K562 (cell line): Measurements from ENCODE around the gene SPAG17. TPM values are rescaled to one million over a fixed set of nuclear protein-coding genes. Genes with fewer than 3 reads are reported as not detected.

Experiments
- ATAC-seq: fragments of 200-7000 bp; cut with Tn5 transposase; 3 replicates; pipeline ENCODE4 v1.9.1; 2020; ENCODE audit warnings: moderate library complexity
- BruUV-seq: library from RNA; stranded (reverse); fragments of 400-500 nt; replicated peaks from 2 replicates; lab custom pipeline; 2021; lab: Mats Ljungman, UMichigan
- CTCF ChIA-PET: fragments of 300-600 bp; formaldehyde crosslinking; extraction: SDS; loops from one replicate; lab custom pipeline; 2021; ENCODE audit warnings: low intra/inter-chr PET ratio; lab: Yijun Ruan, JAX
- POLR2A ChIA-PET: fragments of 300-600, 350-650 bp; sonication (Branson Sonifier 250); formaldehyde crosslinking; extraction: SDS; loops from one replicate; lab custom pipeline; 2021; ENCODE audit warnings: antibody characterized with exemption, inconsistent platforms; lab: Yijun Ruan, JAX
- DNase-seq, 4 experiments: peaks; one replicate each; pipeline versions ENCODE4 v3.0.0 to v3.0.0-alpha.2; 2011 to 2018; ENCODE audit warnings: low spot score in 3 of 4, mixed read lengths in 3 of 4; ENCODE audit errors: extremely low read depth in 1 of 4
- FAIRE-seq: peaks from 2 replicates; lab custom pipeline; 2011; peaks lifted over from hg19 to GRCh38; lab: Jason Lieb, UNC
- H2AFZ ChIP-seq: 2 replicates; pipeline ENCODE4 v1.6.0; 2011; ENCODE audit warnings: low read depth, low read length, control low read depth, inconsistent platforms
- H3K27ac ChIP-seq: fragments of 200-600 bp; 3 replicates; pipeline ENCODE4 v1.8.0; 2011; ENCODE audit warnings: low read depth, mild to moderate bottlenecking, control low read depth, inconsistent platforms, low read length, moderate library complexity, mixed read lengths; ENCODE audit errors: extremely low read depth
- H3K27me3 ChIP-seq, 2 experiments: fragments of 300-600 bp in 1 of 2; 2 replicates in 1 of 2; 3 replicates in 1 of 2; pipeline versions ENCODE4 v1.6.0 to v1.8.0; 2011; ENCODE audit warnings: inconsistent platforms in 2 of 2, low read length in 2 of 2, mild to moderate bottlenecking in 1 of 2, mixed read lengths in 1 of 2, moderate library complexity in 1 of 2; ENCODE audit not compliant: control insufficient read depth in 2 of 2, insufficient read depth in 2 of 2
- H3K36me3 ChIP-seq: fragments of 300-600 bp; 3 replicates; pipeline ENCODE4 v1.8.0; 2011; ENCODE audit warnings: mild to moderate bottlenecking, low read length, inconsistent platforms; ENCODE audit not compliant: control insufficient read depth, insufficient read depth
- H3K4me1 ChIP-seq, 2 experiments: fragments of 200-600 bp in 1 of 2; replicated peaks in 1 of 2; 2 replicates in 1 of 2; 3 replicates in 1 of 2; pipeline versions ENCODE4 v1.5.1 to v1.8.0; 2011; ENCODE audit warnings: inconsistent platforms in 2 of 2, low read length in 2 of 2, mild to moderate bottlenecking in 1 of 2, mixed read lengths in 1 of 2, moderate library complexity in 1 of 2; ENCODE audit not compliant: control insufficient read depth in 2 of 2, insufficient read depth in 2 of 2
- H3K4me2 ChIP-seq: 2 replicates; pipeline ENCODE4 v1.6.1; 2011; ENCODE audit warnings: low read length, control low read depth, inconsistent platforms, mixed read lengths; ENCODE audit not compliant: insufficient read depth
- H3K4me3 ChIP-seq: fragments of 200-600 bp; sonication (generic), shearing (Covaris generic); 2 replicates; pipeline ENCODE4 v1.5.1; 2016; ENCODE audit warnings: control low read depth, inconsistent platforms
- H3K79me2 ChIP-seq: fragments of 200-600 bp; 3 replicates; pipeline ENCODE4 v1.8.0; 2011; ENCODE audit warnings: low read length, inconsistent platforms; ENCODE audit not compliant: control insufficient read depth, insufficient read depth
- H3K9ac ChIP-seq, 2 experiments: 2 replicates each; pipeline versions ENCODE4 v1.6.0 to v1.6.1; 2011; ENCODE audit warnings: low read depth in 2 of 2, low read length in 2 of 2, control low read depth in 1 of 2, inconsistent platforms in 1 of 2, mild to moderate bottlenecking in 1 of 2, mixed read lengths in 1 of 2; ENCODE audit not compliant: insufficient read depth in 1 of 2
- H3K9me1 ChIP-seq: one replicate; pipeline ENCODE4 v1.6.0; 2011; ENCODE audit warnings: inconsistent platforms, mild to moderate bottlenecking, low read length, moderate library complexity; ENCODE audit not compliant: control insufficient read depth, insufficient read depth
- H3K9me3 ChIP-seq: replicated peaks from 2 replicates; pipeline ENCODE4 v1.5.1; 2011; ENCODE audit warnings: low read depth, low read length, inconsistent platforms; ENCODE audit not compliant: control insufficient read depth, insufficient read depth
- H4K20me1 ChIP-seq: replicated peaks from 2 replicates; pipeline ENCODE4 v1.6.1; 2011; ENCODE audit warnings: low read length, inconsistent platforms, mixed read lengths; ENCODE audit not compliant: control insufficient read depth, insufficient read depth
- ARID1B ChIP-seq: fragments of 450-650 bp; IDR thresholded peaks from 2 replicates; pipeline ENCODE4 v1.6.1; 2016; ENCODE audit warnings: antibody characterized with exemption, mild to moderate bottlenecking, inconsistent platforms
- E2F8 ChIP-seq: fragments of 450-650 bp; IDR thresholded peaks from 2 replicates; pipeline ENCODE4 v1.7.1; 2018; ENCODE audit warnings: mild to moderate bottlenecking, low read depth; ENCODE audit not compliant: partially characterized antibody
- MAFK ChIP-seq: IDR thresholded peaks from 2 replicates; pipeline ENCODE4 v1.6.1; 2011; ENCODE audit warnings: low read length, improper control_type of control experiment
- NEUROD1 ChIP-seq: fragments of 150-350 bp; IDR thresholded peaks from 2 replicates; pipeline ENCODE4 v1.6.1; 2014; ENCODE audit warnings: borderline replicate concordance, low read length, low read depth; ENCODE audit not compliant: partially characterized antibody
- PBX2 ChIP-seq, 2 experiments: IDR thresholded peaks in 1 of 2; conservative IDR thresholded peaks in 1 of 2; 2 replicates each; pipeline ENCODE4 v1.6.1; 2016; ENCODE audit warnings: low read depth in 2 of 2, mild to moderate bottlenecking in 1 of 2, missing compliant biosample characterization in 1 of 2, missing genetic modification characterization in 1 of 2, moderate library complexity in 1 of 2
- RUNX1 ChIP-seq: sonication (generic); IDR thresholded peaks from 2 replicates; pipeline ENCODE4 v1.6.1; 2016; ENCODE audit warnings: antibody characterized with exemption, low read depth
- SFPQ ChIP-seq: fragments of 200-400 bp; formaldehyde crosslinking; IDR thresholded peaks from 2 replicates; pipeline ENCODE4 v1.6.1; 2017; ENCODE audit warnings: mild to moderate bottlenecking, low read depth, low read length, moderate library complexity
- TBL1XR1 ChIP-seq, 2 experiments: IDR thresholded peaks; 2 replicates each; pipeline ENCODE4 v1.6.1; 2012; ENCODE audit warnings: improper control_type of control experiment in 2 of 2, low read length in 2 of 2, mild to moderate bottlenecking in 1 of 2
- TEAD1 ChIP-seq, 2 experiments: fragments of 450-650 bp in 1 of 2; sonication (generic) in 1 of 2; formaldehyde crosslinking; IDR thresholded peaks; 2 replicates each; pipeline versions ENCODE4 v1.4.0 to v1.8.0; 2020 to 2022; ENCODE audit warnings: mild to moderate bottlenecking in 2 of 2, missing genetic modification reagents in 1 of 2
- in situ Hi-C: fragments of 300-500 bp; cut with MboI; formaldehyde crosslinking; loops from 4 replicates; pipeline ENCODE4 v1.15.0; 2018; ENCODE audit warnings: inconsistent platforms, mixed read lengths
- intact Hi-C: fragments of 100-400 bp; cut with micrococcal nuclease; formaldehyde crosslinking; loops from 2 replicates; pipeline ENCODE4 v1.14.2; 2022
- polyA plus RNA-seq, 8 experiments: library from polyadenylated mRNA; depleted of rRNA in 4 of 8; stranded (reverse) in 5 of 8; unstranded in 3 of 8; fragments of >200 nt; fragmentation: Nextera tagmentation in 2 of 8; fragmentation: Illumina TruSeq in 1 of 8; extraction: Ambion mirVana in 2 of 8; extraction: Trizol in 1 of 8; gene quantifications; 2 replicates each; pipeline versions ENCODE4 v1.2.1 to v1.2.3, GENCODE V29; 2011 to 2014; ENCODE audit warnings: inconsistent platforms in 1 of 8, missing spikeins in 1 of 8
- total RNA-seq, 7 experiments: library from RNA; depleted of rRNA in 6 of 7; stranded (reverse); fragments of >200 nt in 6 of 7; fragmentation: Illumina TruSeq in 2 of 7; extraction: Trizol in 2 of 7; gene quantifications; 2 replicates each; pipeline versions ENCODE4 v1.2.1 to v1.2.3, GENCODE V29; 2011 to 2021; ENCODE audit warnings: low replicate concordance in 1 of 7

The SPAG17 gene
- total and polyA plus RNA-seq, 9 of the 15 experiments (the other 6 are each of a cell fraction or from before 2014, with no cell fraction given), result 0.07 to 2.1 (median 1.5) TPM

- TF ChIP-seq E2F8, result no peak
- TF ChIP-seq RUNX1, result no peak
- no peak for TF ChIP-seq ARID1B
- TF ChIP-seq MAFK, result 0 out of 2 replicates have a peak, but pooled peaks have one; percentile 11
- no peak for TF ChIP-seq TEAD1 (CRISPR knock-in tag; IDR thresholded peaks at IDR 0.05)
- no peak for TF ChIP-seq NEUROD1
- TF ChIP-seq TBL1XR1 (IDR thresholded peaks at IDR 0.05; ENCODE audit: low read length in 2 of 2), result no peak
- TF ChIP-seq, all 486 proteins: peak for 5
Measured at GRCh38 chr1:118206966-118207365, 21.9 kb upstream of the SPAG17 start (continued).

- no peaks in the 10 kb centered on the region for H3K79me2 ChIP-seq
- no peaks in the 10 kb centered on the region for H3K27me3 ChIP-seq
- no peaks in the 10 kb centered on the region for H4K20me1 ChIP-seq
- CTCF ChIA-PET, result no interaction called here
- no peak overlapping the region for H2AFZ ChIP-seq
- H3K9me3 ChIP-seq, result no peaks in the 10 kb centered on the region; the same call in 1 of the 2 replicates
- no peak for TF ChIP-seq SFPQ
- TF ChIP-seq PBX2 (CRISPR knock-in tag; IDR thresholded peaks at IDR 0.05; ENCODE audit: low read depth), result no peak
- peak; percentile 58 for TF ChIP-seq PBX2 (tag; conservative IDR thresholded peaks at IDR 0.05; ENCODE audit: low read depth)
- in situ Hi-C loops (no loop called here), intact Hi-C loops (no loop called here)
- no peaks in the 10 kb centered on the region for H3K36me3 ChIP-seq
- H3K4me3 ChIP-seq, result no peak overlapping the region
- no peak overlapping the region for H3K9ac ChIP-seq
- DNase-seq (no peak), ATAC-seq (no peak), FAIRE-seq (no peak)
- no peak overlapping the region for H3K4me2 ChIP-seq
- no peaks in the 10 kb centered on the region for H3K4me1 ChIP-seq
- POLR2A ChIA-PET, result no interaction called here
- H3K9me1 ChIP-seq, result no peaks in the 10 kb centered on the region
- BruUV-seq, result no TSS peak
- H3K27ac ChIP-seq, result no peak overlapping the region
Measured at GRCh38 chr1:118204648-118205047, 19.6 kb upstream of the SPAG17 start.
